Ishikawa (cell line): ENCODE measurements around the gene HES7.

Source experiments
- CEBPB ChIP-seq: IDR thresholded peaks from 2 replicates; pipeline ENCODE4 v1.6.1; 2012
- CREB1 ChIP-seq: IDR thresholded peaks from 2 replicates; pipeline ENCODE4 v1.6.1; 2012; ENCODE audit warnings: low read depth
- EGR1 ChIP-seq: IDR thresholded peaks from 2 replicates; pipeline ENCODE4 v1.6.1; 2012
- EP300 ChIP-seq: IDR thresholded peaks from 2 replicates; pipeline ENCODE4 v1.6.1; 2012; ENCODE audit warnings: borderline replicate concordance
- FOXM1 ChIP-seq: IDR thresholded peaks from 2 replicates; pipeline ENCODE4 v1.6.1; 2012; ENCODE audit warnings: low read depth, borderline replicate concordance
- NFIC ChIP-seq: IDR thresholded peaks from 2 replicates; pipeline ENCODE4 v1.6.1; 2012
- RAD21 ChIP-seq: IDR thresholded peaks from 2 replicates; pipeline ENCODE4 v1.6.1; 2012; ENCODE audit warnings: low read depth
- REST ChIP-seq: IDR thresholded peaks from 2 replicates; pipeline ENCODE4 v1.6.1; 2012; ENCODE audit warnings: low read depth, mild to moderate bottlenecking
- TAF1 ChIP-seq: IDR thresholded peaks from 2 replicates; pipeline ENCODE4 v1.6.1; 2012; ENCODE audit warnings: low read depth, mild to moderate bottlenecking
- TCF12 ChIP-seq: IDR thresholded peaks from 2 replicates; pipeline ENCODE4 v1.6.1; 2012; ENCODE audit warnings: low read depth
- ZBTB7A ChIP-seq: IDR thresholded peaks from 2 replicates; pipeline ENCODE4 v1.6.1; 2012; ENCODE audit warnings: low read depth
- TF ChIP-seq, protein P1 (sequence below): IDR thresholded peaks from 2 replicates; pipeline ENCODE4 v1.6.1; 2012
- TF ChIP-seq, protein P2 (sequence below): IDR thresholded peaks from 2 replicates; pipeline ENCODE4 v1.6.1; 2012

HES7 gene

GRCh38 chr17:8080208-8080798 lies 43.6 kb downstream of the HES7 start:
- TF ChIP-seq FOXM1, result no peak
- no peak for TF ChIP-seq ZBTB7A
- no peak for TF ChIP-seq CEBPB
- no peak for TF ChIP-seq REST
- no peak for TF ChIP-seq EGR1
- TF ChIP-seq, protein P1, sequence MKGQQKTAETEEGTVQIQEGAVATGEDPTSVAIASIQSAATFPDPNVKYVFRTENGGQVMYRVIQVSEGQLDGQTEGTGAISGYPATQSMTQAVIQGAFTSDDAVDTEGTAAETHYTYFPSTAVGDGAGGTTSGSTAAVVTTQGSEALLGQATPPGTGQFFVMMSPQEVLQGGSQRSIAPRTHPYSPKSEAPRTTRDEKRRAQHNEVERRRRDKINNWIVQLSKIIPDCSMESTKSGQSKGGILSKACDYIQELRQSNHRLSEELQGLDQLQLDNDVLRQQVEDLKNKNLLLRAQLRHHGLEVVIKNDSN, result no peak
- no peak for TF ChIP-seq CREB1
- no peak for TF ChIP-seq TCF12

GRCh38 chr17:8079291-8080207 lies 44.4 kb downstream of the HES7 start:
- TF ChIP-seq EP300 (no peak), ZBTB7A (0 out of 2 replicates have a peak, but pooled peaks have one; percentile 21), NFIC (no peak), REST (no peak), EGR1 (no peak), RAD21 (peak; percentile 62; the same call in 1 of the 2 replicates), CEBPB (no peak), TAF1 (no peak), TCF12 (0 out of 2 replicates have a peak, but pooled peaks have one; percentile 12), FOXM1 (no peak)
- TF ChIP-seq, protein P2, sequence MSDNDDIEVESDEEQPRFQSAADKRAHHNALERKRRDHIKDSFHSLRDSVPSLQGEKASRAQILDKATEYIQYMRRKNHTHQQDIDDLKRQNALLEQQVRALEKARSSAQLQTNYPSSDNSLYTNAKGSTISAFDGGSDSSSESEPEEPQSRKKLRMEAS, result peak; percentile 93

GRCh38 chr17:8076502-8077266 lies 47.2 kb downstream of the HES7 start:
- TF ChIP-seq NFIC (no peak), EP300 (no peak), RAD21 (no peak), CREB1 (no peak), ZBTB7A (no peak), REST (no peak), FOXM1 (no peak)
- TF ChIP-seq, protein P1, result no peak
